ENCODE data around the gene PTCSC3.

DNA sequence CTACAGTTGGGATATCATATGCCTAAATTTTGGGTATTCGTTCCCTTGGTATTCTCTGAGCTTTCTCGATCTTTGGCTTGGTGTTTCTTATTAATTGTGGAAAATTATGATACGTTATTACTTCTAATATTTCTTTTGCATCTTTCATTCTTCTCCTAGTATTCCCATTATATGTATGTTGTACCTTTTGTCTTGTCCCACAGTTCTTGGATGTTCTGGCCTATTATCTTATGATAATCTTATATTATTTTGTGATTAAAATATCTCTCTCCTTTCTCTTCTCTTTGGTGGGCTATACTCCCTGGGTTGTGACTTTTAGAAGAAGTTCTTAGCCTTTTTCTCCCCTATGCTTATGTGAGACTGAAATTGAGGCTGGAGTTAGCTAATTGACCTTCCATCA, 25.2 kb downstream of the PTCSC3 start:
- no peak for TF ChIP-seq POLR2A (IDR thresholded peaks at IDR 0.05)
- TF ChIP-seq, protein P1, sequence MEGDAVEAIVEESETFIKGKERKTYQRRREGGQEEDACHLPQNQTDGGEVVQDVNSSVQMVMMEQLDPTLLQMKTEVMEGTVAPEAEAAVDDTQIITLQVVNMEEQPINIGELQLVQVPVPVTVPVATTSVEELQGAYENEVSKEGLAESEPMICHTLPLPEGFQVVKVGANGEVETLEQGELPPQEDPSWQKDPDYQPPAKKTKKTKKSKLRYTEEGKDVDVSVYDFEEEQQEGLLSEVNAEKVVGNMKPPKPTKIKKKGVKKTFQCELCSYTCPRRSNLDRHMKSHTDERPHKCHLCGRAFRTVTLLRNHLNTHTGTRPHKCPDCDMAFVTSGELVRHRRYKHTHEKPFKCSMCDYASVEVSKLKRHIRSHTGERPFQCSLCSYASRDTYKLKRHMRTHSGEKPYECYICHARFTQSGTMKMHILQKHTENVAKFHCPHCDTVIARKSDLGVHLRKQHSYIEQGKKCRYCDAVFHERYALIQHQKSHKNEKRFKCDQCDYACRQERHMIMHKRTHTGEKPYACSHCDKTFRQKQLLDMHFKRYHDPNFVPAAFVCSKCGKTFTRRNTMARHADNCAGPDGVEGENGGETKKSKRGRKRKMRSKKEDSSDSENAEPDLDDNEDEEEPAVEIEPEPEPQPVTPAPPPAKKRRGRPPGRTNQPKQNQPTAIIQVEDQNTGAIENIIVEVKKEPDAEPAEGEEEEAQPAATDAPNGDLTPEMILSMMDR (IDR thresholded peaks at IDR 0.05): no peak

Data from Peyer's patch (tissue), 4 donors.